ENCODE measurements around the gene MTCL1.

DNA sequence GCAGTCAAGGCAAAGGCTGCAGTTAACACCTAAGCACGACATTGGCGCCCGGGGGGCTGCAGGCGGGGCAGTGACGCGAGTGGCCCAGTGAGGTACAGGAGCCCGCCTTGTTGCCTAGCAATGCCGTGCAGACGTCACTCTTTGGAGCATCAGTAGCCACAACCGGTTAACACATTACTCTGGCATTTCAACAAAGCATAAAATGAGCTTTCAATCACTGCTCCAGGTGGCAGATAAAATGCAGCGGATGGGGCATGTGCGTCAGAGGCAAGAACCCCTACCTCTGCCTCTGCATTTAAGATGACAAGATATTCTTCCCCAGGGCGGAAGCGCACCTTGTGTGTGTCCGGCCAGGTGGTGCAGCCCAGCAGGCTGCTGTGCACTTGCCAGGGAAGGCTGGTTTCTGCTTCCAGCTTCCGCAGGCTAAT is 139.4 kb downstream of the MTCL1 start:
- TF ChIP-seq, protein P1, sequence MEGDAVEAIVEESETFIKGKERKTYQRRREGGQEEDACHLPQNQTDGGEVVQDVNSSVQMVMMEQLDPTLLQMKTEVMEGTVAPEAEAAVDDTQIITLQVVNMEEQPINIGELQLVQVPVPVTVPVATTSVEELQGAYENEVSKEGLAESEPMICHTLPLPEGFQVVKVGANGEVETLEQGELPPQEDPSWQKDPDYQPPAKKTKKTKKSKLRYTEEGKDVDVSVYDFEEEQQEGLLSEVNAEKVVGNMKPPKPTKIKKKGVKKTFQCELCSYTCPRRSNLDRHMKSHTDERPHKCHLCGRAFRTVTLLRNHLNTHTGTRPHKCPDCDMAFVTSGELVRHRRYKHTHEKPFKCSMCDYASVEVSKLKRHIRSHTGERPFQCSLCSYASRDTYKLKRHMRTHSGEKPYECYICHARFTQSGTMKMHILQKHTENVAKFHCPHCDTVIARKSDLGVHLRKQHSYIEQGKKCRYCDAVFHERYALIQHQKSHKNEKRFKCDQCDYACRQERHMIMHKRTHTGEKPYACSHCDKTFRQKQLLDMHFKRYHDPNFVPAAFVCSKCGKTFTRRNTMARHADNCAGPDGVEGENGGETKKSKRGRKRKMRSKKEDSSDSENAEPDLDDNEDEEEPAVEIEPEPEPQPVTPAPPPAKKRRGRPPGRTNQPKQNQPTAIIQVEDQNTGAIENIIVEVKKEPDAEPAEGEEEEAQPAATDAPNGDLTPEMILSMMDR (IDR thresholded peaks at IDR 0.05): no peak
- TF ChIP-seq POLR2A (IDR thresholded peaks at IDR 0.05): no peak

All from heart left ventricle (tissue), 13 donors.